HG02852 (cell line): ENCODE results near the gene SEC61A1.

Source experiments
- ATAC-seq: cut with Tn5 transposase; IDR thresholded peaks from one replicate; pipeline ENCODE4 v1.9.1; 2021; ENCODE audit warnings: mild to moderate bottlenecking, moderate library complexity; ENCODE audit not compliant: unreplicated experiment

Gene SEC61A1

DNA sequence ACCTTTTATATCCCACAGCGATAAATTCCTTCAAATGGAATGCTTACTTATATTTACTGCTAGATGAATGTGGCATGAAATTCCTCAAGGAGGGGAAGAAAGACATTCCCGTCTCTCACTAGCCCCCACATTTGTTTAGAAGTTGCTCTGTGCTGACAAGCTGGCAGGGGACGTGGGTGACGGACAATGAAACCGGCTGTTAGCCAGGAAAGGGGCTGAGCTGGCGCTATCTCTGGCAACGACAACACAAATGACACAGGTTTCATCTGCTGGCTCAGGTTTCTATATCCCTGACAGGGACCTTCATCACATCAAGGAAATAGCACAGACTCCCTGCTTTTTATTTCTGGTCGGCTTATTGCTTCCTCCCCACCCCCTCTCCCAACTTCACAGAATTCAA, 55.6 kb downstream of the SEC61A1 start:
- ATAC-seq = no peak

DNA sequence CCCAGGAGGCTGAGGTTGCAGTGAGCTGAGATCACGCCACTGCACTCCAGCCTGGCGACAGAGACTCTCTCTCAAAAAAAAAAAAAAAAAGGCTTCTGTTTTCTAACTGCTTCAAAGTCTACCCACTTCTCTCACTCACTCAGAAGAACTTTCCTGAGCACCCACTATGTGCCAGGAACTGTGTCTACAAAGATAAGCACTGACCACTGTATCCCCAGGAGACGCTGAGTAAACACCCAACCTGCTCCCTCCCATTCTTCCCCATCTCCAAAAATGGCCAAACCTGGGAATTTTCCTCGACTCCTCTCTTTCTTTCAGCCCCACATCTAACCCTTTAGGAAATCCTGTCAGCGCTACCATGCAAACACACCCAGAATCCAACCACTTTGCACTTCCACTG, 58.9 kb downstream of the SEC61A1 start:
- no peak for ATAC-seq

DNA sequence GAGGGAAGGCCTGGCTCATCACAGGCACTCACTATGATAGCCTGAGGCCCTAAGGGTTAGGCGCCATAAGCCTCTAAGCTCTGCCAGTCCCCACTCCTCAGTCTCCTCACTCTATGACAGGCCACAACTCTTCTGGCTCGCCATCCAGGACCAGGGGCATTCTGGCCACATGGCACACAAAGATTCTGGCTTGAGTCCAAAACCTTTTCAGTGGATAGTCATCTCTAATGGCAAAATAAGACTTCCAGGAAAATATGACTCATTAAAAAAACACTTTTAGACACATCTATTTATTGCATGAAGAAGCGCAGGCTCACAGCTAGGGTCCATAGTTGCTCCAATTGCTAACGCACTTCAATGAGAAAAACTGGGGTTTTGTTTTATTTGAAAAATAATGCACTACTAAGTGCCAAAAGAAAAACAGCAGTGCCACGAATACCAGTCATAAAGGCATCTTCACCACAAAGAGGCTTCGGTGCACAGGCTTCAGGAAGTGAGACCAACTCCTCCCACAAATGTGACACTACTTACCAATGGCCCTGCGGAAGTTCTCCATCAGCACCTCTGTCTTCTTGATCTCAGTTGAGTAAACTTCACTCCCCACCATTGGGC, 60.2 kb downstream of the SEC61A1 start:
- no peak for ATAC-seq

DNA sequence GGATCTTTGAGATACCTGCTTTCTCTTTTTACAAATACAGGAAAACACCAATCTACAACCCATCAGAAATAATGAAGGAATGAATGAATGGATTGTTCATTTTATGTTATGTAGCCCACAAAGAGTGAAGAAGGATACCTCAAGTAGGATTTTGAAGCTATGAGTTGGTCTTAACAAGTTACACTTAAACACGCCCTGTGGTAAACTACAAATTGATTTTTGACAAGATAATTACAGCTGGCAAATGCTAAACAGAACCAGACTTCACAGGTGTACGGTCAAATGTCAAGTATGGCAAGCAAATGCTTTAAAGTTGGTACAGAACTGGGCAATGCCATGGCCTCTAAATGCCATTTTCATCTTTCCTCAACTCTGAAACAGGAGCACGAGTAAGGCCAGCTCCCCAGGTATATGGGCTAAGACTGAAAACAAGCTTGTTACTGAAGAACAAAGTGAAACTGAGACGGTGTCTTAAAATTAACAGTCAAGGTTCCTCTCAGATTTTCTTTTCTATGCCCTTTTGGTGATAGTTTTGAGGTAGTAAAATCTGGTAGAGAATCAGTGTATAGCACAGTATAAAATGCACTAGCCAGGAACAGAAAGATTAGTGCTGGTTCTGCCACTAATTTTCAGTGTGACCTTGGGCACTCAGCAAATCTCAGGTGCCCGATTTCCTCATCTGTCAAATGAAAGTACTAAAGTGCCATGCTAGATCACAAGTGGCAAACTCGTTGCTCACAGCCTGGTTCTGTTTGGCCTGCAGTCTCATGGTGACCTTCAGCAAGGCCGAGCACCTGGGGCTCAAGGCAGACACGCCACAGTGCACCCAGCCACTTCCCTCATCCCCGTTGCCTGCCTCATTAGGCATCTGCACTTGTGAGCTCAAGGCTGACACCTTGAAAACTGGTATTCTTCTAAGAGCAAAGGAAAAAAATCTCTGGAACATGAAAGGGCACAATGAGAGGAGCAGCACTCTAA, 61.9 kb downstream of the SEC61A1 start:
- ATAC-seq = peak; percentile 65
